Measurements from ENCODE around the gene TRIB2.

Gene TRIB2

GRCh38 chr2:12754643-12755042 is 37.9 kb downstream of the TRIB2 start:
- DNase-seq = no peak

GRCh38 chr2:12755384-12755783 is 38.6 kb downstream of the TRIB2 start:
- no peak for DNase-seq

DNA sequence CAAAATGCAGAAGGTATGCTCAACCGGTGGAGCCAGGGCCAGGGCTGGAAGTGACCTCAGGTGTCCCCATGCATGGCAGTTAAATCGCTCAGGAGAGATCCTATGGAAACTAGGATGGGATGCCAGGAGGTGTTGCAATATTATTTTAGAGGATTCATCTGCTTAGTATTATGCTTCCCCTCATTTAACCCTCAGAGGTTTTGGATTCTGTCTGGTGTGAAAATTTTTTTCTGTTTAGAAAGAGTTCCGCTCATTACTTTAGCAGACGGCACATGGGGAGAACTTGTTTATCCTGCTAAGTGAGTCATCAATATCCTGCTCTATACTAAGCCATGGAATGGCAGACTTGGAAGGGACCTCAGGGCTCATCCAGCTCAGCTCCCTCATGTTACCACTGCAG is 42.5 kb downstream of the TRIB2 start:
- no peak for DNase-seq

DNA sequence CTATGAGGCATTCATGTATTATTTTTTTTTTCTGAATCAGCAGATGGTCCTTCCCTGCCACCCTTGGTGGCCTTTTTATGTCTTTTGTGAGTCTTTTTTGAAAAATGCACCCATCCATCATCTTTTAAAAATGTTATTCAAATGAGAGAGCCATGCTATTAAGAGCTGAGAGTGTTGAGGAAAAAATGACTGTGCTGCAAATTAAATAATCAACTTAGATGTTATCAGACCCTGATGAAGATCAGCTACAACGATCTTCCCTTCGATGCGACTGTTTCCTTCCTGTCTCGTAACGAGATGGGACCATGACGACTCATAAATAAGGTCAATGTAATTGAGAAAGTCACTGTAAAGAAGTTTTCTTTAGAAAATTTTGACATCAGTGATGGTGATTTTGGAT is 44.4 kb downstream of the TRIB2 start:
- DNase-seq = no peak

DNA sequence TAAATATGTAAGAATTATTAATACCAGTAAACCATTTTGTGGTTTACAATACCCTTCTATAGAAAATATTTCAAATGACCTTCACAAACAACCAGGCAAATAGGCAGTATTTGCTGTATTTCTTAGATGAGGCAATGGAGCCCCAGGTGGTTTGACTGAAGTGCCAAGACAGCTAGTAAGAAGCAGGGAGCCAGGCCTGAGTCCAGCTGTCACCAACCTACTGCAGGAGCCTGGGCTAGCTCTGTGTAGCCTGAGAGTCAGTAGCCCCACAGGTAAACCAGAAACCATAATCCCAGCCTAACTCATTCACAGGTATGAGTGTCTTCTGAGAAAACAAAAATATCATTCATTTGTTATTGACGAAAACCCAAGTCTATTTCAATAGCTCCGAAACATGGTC is 45.6 kb downstream of the TRIB2 start:
- DNase-seq = no peak

GRCh38 chr2:12762976-12763375 is 46.2 kb downstream of the TRIB2 start:
- no peak for DNase-seq

DNA sequence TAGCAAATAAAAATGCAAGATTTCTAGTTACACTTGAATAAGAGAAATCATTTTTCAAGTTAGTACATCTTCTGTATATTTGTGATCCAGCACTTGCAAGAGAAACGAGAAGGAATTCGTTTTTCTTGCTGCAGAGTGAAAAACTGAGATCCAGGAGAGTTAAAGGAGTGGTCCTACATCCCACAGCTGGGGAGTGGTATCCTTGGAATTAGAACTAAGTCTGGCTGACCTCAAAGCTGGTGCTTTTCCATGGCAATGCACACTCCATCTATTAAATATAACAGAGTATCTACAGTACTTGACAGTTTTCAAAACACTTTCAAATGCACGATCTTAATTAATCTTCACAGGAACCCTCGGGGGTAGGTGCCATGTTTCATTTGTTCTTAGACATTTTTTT is 46.8 kb downstream of the TRIB2 start:
- no peak for DNase-seq

DNA sequence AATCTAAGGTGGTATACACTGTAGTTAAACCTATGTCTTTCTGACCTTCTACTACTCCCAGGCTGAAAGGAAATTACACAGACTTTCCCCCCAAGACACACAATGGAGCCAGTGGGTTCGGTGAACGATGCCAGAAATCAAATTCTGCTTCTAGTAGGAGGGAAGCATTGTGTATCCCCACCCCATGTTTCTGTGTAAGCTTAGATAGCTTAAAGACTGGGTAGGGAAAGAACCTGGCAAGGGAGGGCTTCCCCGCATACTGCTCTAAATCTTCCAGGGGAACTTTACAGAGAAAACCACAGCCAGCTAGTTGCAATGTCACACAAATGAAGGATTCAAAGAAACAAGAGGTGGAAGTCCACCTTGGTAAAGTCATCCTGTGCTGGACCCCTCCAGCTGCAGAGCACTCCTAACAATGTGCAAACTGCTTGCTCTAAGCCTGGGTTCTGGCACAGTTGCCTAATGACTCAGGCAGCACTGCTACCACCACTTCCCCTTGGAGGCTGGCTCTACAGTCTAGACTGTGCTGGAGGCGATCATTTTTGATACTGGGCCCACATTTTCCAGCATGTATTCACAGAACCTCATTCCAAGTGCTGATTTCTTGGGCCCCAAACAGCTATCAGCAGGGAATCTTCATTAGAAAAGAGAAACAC is 47.5 kb downstream of the TRIB2 start:
- no peak for DNase-seq

- no peak for DNase-seq
Observed at GRCh38 chr2:12764849-12765605, 48.3 kb downstream of the TRIB2 start.

GRCh38 chr2:12766421-12766879 is 49.7 kb downstream of the TRIB2 start:
- no peak for DNase-seq

- DNase-seq = no peak
Observed at GRCh38 chr2:12767541-12767940, 50.8 kb downstream of the TRIB2 start.

DNA sequence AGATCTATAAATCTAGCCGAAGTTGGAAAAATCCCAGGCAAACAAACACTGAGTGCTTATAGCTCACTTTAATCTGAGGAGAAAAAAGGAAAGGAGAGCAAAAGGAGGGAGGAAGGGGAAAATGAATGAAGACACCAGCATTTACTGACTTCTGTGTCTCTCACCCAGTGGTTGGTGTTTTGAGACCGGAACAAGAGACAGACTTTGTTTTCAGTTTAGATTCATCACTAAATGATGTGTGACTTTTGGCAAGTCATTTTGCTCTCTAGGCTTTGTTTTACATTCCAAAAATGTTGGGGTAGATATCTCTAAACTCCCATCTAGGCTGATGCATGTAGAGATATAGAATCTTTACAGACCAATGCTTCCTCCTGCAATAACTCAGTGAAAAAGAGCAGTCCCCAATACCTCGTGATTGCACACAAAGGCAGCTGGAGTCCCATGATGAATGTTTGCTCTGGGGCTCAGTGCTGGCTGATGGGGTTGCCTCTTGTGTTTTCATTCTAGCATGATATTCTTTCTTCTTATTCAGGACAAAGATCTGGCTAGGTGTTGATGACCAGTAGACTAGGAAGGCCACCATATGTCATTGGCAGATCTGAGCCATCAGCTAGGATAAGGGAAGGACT is 51.4 kb downstream of the TRIB2 start:
- no peak for DNase-seq

DNA sequence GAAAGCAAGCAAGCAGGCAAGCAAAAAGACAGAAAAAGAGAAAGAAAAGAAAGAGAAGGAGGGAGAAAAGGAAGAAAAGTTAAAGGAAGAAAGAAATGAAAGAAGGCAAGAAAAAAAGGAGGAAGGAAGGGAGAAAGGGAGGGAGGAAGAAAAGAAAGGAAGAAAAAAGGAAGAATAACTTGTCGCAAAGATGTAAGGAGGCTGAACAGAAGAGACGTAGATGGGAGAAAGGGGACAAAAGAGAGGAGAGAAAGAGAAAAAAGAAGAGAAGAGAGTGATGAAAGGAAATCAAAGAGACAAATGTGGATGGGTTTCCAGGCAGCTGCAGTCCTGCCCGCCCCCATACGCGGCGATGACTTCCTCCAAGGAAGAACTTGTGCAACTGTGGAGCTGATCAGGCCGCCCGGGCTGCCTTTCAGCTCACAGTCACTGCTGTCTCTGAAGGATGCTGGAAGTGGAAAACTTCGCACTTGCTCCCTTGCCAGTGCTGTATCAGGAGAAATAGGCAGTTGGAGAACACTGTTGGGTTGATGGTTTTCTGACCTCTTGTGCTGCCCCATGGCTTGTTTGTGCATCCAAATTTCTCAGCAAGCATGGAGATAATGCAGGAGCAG is 52.9 kb downstream of the TRIB2 start:
- DNase-seq = no peak

DNA sequence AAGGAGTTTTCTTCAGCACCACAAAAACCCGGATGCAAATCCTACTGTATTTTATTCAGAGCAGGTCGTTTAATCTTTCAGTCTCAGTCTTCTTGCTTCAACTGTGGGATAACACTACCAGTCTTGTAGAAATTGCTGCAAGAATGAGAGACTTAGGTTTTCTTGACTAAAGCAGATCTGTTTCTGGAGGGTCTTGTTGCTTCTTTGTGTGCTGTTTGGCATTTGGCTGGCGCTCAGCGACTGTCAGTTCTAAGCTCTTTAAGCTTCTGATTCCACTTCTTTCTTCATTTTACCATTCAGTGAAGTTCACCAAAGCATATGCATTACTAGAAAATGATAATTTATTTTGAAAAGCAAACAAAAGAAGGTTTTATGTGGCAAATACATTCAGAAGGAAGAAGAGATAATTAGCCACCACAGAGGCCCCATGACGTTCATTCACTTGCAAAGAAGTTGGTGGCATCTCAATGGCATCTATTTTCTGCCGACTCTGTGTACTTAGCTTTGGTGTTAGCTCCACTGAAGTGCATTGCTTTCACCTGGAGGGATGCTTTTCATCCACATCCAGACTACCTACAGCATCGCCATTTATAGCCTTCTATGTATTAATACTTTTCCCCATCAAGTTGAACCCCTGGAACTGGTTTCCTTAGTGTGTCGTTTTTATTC is 53.7 kb downstream of the TRIB2 start:
- no peak for DNase-seq

DNA sequence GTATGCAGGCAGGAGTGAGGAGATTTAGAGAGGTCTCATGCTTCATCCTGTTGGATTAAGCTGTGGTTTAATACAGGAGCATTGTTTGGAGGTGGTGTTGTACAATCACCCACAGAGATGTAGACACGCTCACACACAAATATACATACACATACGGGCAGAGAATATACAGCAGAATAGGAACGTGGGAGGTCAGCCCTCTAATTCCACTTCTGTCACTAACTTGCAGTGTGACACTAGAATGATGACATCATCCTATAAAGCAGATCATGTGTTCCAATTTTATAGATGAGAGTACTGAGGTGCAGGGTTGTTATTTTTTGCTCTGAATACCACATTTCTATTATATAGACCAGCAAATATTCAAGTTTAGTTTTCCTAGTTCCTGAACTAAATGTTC is 54.4 kb downstream of the TRIB2 start:
- DNase-seq = no peak

GRCh38 chr2:12773586-12774394 is 57.1 kb downstream of the TRIB2 start:
- no peak for DNase-seq

DNA sequence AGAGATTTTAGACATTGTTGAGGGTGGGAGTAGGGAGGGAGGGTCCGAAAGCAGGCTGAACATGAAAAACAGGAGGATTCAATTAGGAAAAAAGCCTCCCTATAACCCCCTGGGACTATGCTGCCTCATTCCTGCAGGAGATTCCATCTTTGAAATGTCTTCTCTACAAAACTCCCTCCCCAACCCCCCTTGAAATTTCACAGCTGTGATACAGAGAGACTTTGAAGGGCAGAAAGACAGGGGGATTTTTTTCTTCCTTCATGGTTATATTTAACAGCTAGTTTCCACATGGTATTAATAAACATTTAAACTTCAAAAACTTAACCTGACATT is 57.6 kb downstream of the TRIB2 start:
- no peak for DNase-seq

DNA sequence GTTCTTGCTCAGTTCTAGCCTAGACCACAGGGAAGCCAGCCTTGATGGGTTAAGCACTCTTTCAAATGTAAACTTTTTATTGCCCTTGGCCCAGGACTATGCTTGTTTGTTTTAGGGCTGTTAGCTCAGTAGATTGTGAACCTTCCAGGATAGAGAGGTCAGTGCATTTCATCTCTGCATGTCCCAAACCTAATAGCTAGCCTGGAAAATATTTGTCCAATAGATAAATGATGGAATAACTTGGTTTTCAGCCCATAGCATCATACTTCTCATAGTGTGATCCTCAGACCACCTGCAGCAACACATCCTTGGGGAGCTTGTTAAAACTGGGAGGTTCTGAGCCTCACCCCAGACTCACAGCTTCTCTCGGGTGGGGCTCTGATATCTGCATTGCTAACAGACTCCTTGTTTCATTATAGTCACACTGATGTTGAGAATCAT is 59.8 kb downstream of the TRIB2 start:
- no peak for DNase-seq

- DNase-seq = no peak
Observed at GRCh38 chr2:12778369-12778768, 61.6 kb downstream of the TRIB2 start.

DNA sequence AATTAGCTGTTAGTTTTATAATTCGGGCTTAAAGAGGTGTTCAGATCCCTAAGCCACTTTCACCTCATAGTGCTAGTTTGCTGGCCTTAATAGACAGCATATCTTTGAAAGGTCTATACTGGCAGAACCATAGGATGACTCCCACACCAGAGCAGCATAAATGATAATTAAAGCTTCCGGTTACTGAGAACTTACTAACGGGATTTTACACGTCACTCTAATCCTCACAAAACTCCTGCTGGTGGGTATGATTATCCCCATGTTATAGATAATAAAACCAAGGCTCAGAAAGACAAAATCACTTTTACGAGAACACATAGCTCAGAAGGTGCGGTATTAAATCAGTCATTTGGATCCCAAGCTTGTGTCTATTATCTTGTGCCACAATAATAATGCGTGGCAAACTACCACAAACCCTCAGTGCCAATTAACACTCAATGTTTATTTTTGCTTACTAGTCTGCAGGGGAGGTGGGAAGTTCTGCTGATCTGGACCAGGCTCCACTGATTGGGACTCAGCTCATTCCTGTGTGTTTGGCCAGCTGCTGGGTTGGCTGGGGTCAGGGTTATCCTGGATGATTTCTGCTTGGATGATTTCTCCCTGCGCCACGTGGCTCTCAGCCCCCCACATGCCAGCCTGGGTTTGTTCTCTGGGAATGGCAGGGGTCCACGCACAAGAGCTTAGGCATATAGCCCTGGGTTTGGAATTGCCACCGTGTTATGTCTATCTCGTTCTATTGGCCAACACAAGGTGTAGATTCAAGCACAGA is 62.3 kb downstream of the TRIB2 start:
- no peak for DNase-seq

DNA sequence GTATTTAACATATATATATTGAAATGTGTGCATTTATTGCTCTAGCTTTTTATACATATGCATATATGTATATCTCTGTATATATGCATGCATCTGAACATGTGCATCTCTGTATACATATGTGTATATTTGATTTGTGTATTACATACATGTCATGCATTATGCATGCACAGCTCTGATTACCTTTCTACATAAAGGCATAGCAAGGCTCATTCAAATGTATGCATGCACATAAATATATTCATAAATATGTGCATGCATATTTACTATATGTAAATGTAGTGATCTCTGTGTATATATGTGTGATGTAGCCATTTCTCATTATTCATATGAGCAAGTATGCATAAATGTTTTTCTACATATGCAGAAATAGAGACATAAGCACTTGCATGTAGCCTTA is 64.6 kb downstream of the TRIB2 start:
- no peak for DNase-seq
